ENCODE measurements around the gene CYP3A7. TPM values are rescaled to one million over a fixed set of nuclear protein-coding genes. Genes with fewer than 3 reads are reported as not detected.
"Not testable (repeated sequence)": the region's sequence is repeated elsewhere in the genome, so short reads cannot be mapped to it uniquely, and the experiment has no call there.

Gene CYP3A7
- total RNA-seq, 2 donors from 2014 or later = not detected

DNA sequence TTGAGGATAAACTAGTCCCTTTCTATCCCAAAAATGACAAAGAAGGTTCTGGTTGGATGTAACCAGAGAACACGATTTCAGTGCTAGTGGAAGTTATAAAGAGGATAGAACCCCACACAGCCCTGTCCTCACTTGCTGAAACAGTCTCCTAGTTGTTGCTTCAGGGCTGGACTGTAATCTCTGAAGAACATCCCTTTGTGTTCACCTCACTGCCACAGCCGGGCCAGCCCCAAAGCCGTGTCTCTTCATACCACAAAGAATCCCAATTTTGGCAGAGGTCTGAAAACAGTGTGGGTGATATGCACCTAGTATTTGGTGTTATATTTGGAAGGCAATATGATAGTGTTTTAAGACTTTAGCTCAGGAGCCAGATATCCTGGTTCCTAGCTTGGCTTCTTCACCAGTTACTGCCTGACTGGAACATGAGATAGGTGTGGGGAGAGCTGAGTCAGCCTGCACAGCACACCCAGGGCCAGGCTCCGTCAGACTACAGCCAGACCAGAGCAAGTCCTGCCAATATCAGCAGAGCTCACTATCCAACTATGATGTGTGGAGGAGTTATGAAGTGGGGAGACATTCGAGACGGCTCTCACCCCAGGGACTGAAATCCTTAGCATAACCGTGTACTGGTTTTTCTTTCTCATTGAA is 27.8 kb upstream of the CYP3A7 start:
- H3K36me3 Mint-ChIP-seq (ENCODE audit: low read depth) = peaks cover 6% of the 10 kb centered on the region
- no peak overlapping the region for H3K27ac Mint-ChIP-seq
- H3K4me3 Mint-ChIP-seq = no peak overlapping the region
- no peak for ATAC-seq
- H3K4me1 Mint-ChIP-seq = peaks cover 5% of the 10 kb centered on the region
- no peak for DNase-seq
- H3K27me3 Mint-ChIP-seq = peaks cover 15% of the 10 kb centered on the region
- no peaks in the 10 kb centered on the region for H3K9me3 ChIP-seq (ENCODE audit: control insufficient read depth, low read length, poor library complexity, severe bottlenecking)

DNA sequence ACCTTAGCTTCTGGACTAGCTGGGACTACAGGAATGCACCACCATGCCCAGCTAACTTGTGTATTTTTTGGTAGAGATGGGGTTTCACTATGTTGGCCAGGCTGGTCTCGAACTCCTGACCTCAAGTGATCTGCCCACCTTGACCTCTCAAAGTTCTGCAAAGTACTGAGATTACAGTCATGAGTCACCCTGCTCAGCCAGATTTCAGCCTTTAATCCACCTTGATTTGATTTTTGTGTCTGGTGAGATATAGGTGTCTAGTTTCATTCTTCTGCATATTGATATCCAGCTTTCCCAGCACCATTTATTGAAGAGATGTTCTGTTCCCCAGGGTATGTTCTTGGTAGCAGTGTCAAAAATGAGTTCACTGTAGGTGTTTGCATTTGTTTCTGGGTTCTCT is 20.1 kb upstream of the CYP3A7 start:
- DNase-seq (no peak), ATAC-seq (no peak)
- H3K4me1 Mint-ChIP-seq = peaks cover 3% of the 10 kb centered on the region
- no peak overlapping the region for H3K4me3 Mint-ChIP-seq
- peaks cover 4% of the 10 kb centered on the region for H3K36me3 Mint-ChIP-seq (ENCODE audit: low read depth)
- no peak overlapping the region for H3K27ac Mint-ChIP-seq
- peaks cover 33% of the 10 kb centered on the region for H3K27me3 Mint-ChIP-seq
- H3K9me3 ChIP-seq (ENCODE audit: control insufficient read depth, low read length, poor library complexity, severe bottlenecking) = no peaks in the 10 kb centered on the region

DNA sequence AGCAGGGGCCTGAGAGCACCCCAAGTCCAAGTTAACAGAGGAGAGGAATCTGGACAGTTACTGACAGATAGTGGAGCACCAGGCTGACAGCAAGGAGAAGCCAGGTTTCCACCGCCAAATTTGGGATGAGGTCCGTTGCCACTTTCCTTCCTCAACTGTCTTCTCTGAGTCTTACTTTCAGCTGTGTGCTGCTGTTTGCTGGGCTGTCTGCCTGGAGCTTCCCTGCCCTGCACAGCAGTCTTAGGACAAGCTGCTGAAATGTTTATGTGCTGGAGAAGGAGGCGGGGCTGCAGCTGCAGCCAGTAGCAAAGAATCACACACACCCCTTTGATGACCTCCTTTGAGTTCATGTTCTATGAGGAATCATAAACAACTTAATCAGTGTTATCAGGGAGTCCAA is 17.4 kb upstream of the CYP3A7 start:
- no peak for DNase-seq
- H3K4me3 Mint-ChIP-seq = no peak overlapping the region
- H3K4me1 Mint-ChIP-seq = peaks cover 3% of the 10 kb centered on the region
- peaks cover 41% of the 10 kb centered on the region for H3K27me3 Mint-ChIP-seq
- no peak overlapping the region for H3K27ac Mint-ChIP-seq
- ATAC-seq = no peak
- H3K36me3 Mint-ChIP-seq (ENCODE audit: low read depth) = peaks cover 4% of the 10 kb centered on the region
- H3K9me3 ChIP-seq (ENCODE audit: control insufficient read depth, low read length, poor library complexity, severe bottlenecking) = no peaks in the 10 kb centered on the region

DNA sequence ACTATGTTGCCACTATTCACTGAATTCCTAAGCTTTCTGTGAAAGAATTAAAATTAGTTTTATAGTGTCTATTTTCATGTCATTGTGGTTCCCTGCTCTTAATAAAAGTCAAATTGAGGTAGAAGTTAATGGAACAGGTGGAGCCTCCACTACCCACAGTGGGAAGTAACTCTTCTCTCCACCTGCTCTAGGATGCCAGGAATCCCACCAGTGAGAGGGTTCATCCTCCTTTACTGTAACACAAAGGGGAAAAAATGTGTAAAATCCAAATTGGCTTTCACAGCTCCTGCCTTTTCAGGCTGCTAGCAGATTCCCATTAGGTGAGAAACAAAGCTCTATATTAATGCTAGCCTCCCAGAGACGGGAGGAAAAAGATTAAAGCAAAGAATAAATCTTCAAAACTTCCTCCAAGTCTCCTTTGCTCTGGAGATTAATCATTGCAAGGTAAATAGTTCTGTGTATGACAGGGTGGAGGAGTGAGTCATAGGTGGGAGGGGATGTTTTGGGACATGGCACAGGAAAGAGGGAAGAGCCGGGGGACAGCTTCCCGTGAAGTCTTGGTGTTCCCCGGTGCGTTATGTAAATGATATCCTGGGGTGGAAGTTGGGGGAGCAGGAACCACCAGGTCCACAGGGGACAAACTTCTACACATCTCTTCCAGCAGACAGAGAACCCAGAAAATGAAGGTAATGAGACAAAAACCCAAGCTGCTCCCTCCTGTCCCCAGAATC is 16.5 kb upstream of the CYP3A7 start:
- not testable (repeated sequence) for H3K4me3 Mint-ChIP-seq; DNase-seq; H3K4me1 Mint-ChIP-seq; H3K9me3 ChIP-seq (ENCODE audit: control insufficient read depth, low read length, poor library complexity, severe bottlenecking); H3K36me3 Mint-ChIP-seq (ENCODE audit: low read depth); H3K27ac Mint-ChIP-seq; ATAC-seq
- H3K27me3 Mint-ChIP-seq = peaks cover 37% of the 10 kb centered on the region

DNA sequence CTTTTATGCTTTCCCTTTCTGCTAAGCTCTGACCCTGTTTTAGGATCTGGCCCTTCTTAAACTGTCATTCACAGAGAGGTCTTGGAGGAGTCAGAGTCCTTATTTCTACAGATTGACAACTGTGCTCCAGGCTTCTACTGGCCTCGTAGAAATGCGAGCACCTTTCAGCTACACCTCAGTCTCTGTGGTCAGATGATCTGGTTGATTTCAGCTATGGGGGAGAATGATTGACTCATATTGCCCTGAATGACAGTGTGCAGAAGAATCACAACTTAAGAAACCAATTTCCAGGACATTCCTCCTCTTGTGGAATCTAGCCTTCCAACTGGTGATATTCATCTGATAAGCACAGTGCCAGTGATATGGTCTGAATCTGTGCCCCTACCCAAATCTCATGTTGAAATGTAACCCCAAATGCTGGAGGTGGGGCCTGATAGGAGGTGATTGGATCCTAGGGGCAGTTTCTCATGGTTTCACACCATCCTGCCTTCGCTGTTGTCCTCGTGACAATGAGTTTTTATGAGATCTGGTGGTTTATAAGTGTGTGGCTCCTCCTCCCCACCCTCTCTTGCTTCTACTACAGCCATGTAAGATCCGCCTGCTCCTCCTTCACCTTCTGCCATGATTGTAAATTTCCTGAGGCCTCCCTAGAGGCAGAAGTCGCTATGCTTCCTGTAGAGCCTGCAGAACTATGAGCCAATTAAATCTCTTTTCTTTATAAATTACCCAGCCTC is 14.0 kb upstream of the CYP3A7 start:
- no peak overlapping the region for H3K4me3 Mint-ChIP-seq

DNA sequence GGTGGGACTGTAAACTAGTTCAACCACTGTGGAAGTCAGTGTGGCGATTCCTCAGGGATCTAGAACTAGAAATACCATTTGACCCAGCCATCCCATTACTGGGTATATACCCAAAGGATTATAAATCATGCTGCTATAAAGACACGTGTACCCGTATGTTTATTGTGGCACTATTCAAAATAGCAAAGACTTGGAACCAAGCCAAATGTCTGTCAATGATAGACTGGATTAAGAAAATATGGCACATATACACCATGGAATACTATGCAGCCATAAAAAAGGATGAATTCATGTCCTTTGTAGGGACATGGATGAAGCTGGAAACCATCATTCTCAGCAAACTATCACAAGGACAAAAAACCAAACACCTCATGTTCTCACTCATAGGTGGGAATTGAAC is 11.9 kb upstream of the CYP3A7 start:
- ATAC-seq; H3K27ac Mint-ChIP-seq; H3K4me1 Mint-ChIP-seq; DNase-seq; H3K4me3 Mint-ChIP-seq; H3K36me3 Mint-ChIP-seq (ENCODE audit: low read depth); H3K9me3 ChIP-seq (ENCODE audit: control insufficient read depth, low read length, poor library complexity, severe bottlenecking): not testable (repeated sequence)
- peaks cover 21% of the 10 kb centered on the region for H3K27me3 Mint-ChIP-seq

More for the DNA sequence above, 14.0 kb upstream of the CYP3A7 start:
- DNase-seq = no peak
- H3K9me3 ChIP-seq (ENCODE audit: control insufficient read depth, low read length, poor library complexity, severe bottlenecking) = no peaks in the 10 kb centered on the region
- peaks cover 3% of the 10 kb centered on the region for H3K4me1 Mint-ChIP-seq
- ATAC-seq = no peak
- H3K36me3 Mint-ChIP-seq (ENCODE audit: low read depth) = peaks cover 8% of the 10 kb centered on the region
- H3K27ac Mint-ChIP-seq = no peak overlapping the region
- peaks cover 31% of the 10 kb centered on the region for H3K27me3 Mint-ChIP-seq

DNA sequence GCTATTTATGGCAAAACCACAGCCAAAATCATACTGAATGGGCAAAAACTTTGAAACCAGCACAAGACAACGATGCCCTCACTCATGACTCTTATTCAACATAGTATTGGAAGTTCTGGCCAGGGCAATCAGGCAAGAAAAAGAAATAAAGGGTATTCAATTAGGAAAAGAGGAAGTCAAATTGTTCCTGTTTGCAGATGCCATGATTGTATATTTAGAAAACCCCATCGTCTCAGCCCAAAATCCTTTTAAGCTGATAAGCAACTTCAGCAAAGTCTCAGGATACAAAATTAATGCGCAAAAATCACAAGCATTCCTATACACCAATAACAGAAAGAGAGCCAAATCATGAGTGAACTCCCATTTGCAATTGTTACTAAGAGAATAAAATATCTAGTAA is 10.4 kb upstream of the CYP3A7 start:
- H3K27ac Mint-ChIP-seq; H3K9me3 ChIP-seq (ENCODE audit: control insufficient read depth, low read length, poor library complexity, severe bottlenecking); ATAC-seq; H3K4me1 Mint-ChIP-seq; H3K4me3 Mint-ChIP-seq; DNase-seq: not testable (repeated sequence)
- peaks cover 16% of the 10 kb centered on the region for H3K27me3 Mint-ChIP-seq
- peaks cover 11% of the 10 kb centered on the region for H3K36me3 Mint-ChIP-seq (ENCODE audit: low read depth)

DNA sequence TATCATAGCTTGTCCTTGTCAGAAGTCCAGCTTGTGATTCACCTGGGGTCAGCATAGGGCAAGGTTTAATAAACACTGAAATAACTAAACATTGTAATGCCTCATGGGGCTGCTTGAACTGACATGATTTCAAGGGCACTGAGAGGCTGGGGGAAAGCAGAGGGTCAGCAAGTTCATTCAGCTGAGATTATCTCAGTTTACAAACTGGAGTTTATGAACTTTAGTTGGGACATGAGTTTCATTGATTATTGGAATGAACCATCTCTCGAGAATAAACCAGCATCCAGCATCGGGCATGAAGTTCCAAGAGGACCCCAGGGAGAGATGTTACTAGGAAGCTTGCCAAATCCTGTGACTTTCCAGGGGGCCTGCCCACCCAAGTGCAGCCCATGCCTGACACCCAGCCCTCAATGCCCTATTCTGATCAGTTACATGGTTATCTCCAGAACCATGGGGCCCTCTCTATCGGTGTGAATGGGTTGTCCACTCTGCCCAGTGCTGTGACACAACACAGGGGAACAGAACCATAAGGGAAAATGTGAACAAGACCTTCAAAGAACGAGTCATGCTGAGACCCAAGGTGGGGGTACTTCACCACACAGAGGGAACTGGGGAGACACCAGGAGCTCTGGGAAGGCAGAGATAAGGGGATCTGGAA is 7.9 kb upstream of the CYP3A7 start:
- Mint-ChIP-seq H3K27ac (no peak overlapping the region), H3K4me3 (no peak overlapping the region), H3K36me3 (ENCODE audit: low read depth) (peaks cover 11% of the 10 kb centered on the region), H3K4me1 (peaks cover 4% of the 10 kb centered on the region), H3K27me3 (peaks cover 6% of the 10 kb centered on the region)
- no peak for ATAC-seq
- no peak for DNase-seq
- no peaks in the 10 kb centered on the region for H3K9me3 ChIP-seq (ENCODE audit: control insufficient read depth, low read length, poor library complexity, severe bottlenecking)

DNA sequence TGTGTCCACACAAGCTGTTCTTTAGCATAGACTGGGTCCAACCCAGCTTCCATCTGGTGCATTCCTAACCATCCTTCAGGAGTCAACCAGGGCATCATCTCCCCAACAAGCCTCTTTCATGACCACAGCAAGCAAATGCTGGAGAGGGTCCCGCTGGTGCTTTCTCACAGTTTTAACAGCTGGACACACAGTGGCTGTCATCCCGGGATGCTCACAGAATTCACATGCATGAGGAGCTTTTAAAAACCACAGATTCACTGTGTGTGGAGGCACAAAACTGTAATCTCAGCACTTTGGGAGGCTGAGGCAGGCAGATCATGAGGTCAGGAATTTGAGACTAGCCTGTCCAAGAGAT is 6.4 kb upstream of the CYP3A7 start:
- DNase-seq (no peak), ATAC-seq (no peak)
- no peak overlapping the region for H3K4me3 Mint-ChIP-seq
- H3K4me1 Mint-ChIP-seq = peaks cover 6% of the 10 kb centered on the region
- H3K27me3 Mint-ChIP-seq = peaks cover 6% of the 10 kb centered on the region
- H3K36me3 Mint-ChIP-seq (ENCODE audit: low read depth) = peaks cover 16% of the 10 kb centered on the region
- H3K27ac Mint-ChIP-seq = no peak overlapping the region
- H3K9me3 ChIP-seq (ENCODE audit: control insufficient read depth, low read length, poor library complexity, severe bottlenecking) = no peaks in the 10 kb centered on the region

DNA sequence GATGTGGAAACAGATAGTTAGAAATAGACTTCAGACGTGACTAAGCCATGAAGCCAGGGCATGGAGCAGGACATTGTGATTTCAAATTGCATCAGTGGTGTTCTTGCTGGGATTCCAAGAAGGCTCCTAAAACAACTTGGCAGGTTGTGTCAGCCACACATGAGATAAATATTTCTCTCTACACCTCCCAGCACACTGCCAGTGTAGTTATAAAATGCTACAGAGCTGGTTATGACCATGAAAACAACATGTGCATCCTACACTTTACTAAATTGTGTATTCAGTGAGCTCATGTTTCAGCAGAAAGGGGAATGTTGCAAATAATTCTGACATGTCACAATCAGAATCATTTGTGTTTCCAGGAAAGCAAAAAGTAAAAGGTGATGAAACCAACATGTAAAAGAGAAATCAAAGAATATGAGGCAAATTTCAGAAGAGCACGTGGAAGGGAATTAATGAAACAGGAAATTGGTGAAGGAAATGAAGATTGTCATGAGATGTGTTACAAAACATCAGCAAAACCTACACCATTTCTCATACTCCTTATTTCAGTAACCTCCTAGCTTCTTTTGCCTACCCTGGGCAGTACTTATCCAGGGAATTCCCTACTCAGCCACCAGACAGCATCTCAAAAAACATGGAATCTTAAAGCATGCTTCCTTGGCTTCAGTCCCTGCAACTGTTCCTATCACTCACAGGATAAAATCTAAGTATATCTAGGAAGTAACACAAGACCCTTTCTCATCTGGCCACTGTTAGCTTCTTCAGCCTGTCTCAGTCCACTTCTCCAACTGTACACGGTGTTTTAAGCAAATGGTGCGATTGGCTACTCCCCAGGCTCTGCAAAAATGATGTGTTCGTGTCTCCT is 5.8 kb upstream of the CYP3A7 start:
- DNase-seq (no peak), ATAC-seq (no peak)
- Mint-ChIP-seq H3K4me3 (no peak overlapping the region), H3K36me3 (ENCODE audit: low read depth) (peaks cover 16% of the 10 kb centered on the region), H3K27ac (no peak overlapping the region), H3K4me1 (peaks cover 6% of the 10 kb centered on the region), H3K27me3 (peaks cover 6% of the 10 kb centered on the region)
- H3K9me3 ChIP-seq (ENCODE audit: control insufficient read depth, low read length, poor library complexity, severe bottlenecking) = no peaks in the 10 kb centered on the region

DNA sequence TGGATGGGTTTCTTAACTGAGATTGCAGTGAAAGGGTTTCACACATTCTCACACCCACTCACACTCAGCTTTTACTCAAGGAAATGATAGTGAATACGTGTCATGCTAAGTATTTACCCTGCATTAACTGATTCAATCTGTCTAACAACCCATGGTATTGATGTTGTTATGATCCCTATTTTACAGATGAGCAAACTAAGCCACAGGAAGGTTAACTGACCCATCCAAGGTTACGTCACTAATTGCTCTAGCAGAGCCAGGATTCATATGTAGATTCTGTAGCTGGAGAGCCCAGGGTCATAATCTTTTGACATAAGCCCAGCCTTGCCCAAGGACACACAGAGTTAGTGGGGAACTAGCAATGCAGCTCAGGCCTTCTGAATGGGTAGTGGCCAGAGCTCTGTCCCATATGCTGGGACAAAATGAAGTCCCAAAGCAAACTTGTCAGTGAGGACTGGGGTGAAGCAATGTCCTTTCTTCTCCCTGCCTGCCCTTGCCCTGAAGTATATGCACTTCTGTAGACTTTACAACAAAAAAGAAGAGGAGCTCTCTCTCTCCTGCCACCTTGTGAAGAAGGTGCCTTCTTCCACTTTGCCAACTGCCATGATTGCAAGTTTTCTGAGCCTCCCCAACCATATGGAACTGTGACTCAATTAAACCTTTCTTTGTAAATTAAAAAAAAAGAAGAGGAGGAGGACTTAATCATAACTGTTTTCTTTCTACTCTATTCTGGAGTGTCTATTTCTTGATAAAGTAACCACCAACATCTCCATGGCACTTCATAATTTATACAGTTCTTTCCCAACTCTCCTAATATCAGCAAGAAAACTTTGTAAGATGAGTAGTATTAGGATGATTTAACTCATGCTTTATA is 4.9 kb upstream of the CYP3A7 start:
- no peak overlapping the region for H3K27ac Mint-ChIP-seq
- DNase-seq (no peak), ATAC-seq (no peak)
- peaks cover 6% of the 10 kb centered on the region for H3K4me1 Mint-ChIP-seq
- H3K9me3 ChIP-seq (ENCODE audit: control insufficient read depth, low read length, poor library complexity, severe bottlenecking) = no peaks in the 10 kb centered on the region
- peaks cover 6% of the 10 kb centered on the region for H3K27me3 Mint-ChIP-seq
- H3K36me3 Mint-ChIP-seq (ENCODE audit: low read depth) = peaks cover 16% of the 10 kb centered on the region
- H3K4me3 Mint-ChIP-seq = no peak overlapping the region

DNA sequence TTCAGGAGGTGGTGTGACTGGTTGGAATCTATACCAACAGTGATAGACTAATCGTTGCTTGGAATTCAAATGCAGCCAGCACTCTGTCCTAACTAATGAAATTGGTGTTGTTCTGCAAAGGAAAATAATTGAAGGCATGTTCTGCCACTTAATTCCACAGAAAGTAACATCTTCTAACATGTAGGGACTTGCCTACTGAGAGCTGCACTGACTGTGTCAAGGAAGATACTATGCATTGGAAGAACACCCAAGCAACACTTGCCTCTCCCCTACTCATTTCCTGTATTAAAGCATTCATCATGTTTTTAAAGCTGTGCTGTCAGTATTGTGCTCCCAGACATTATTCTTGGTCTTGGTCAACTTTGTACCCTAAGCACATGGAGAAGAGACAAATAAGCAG is 2.7 kb upstream of the CYP3A7 start:
- peaks cover under 1% of the 10 kb centered on the region for H3K27me3 Mint-ChIP-seq
- H3K36me3 Mint-ChIP-seq (ENCODE audit: low read depth) = peaks cover 8% of the 10 kb centered on the region
- peaks cover 4% of the 10 kb centered on the region for H3K4me1 Mint-ChIP-seq
- no peak overlapping the region for H3K27ac Mint-ChIP-seq
- no peak for ATAC-seq
- H3K4me3 Mint-ChIP-seq = no peak overlapping the region
- no peaks in the 10 kb centered on the region for H3K9me3 ChIP-seq (ENCODE audit: control insufficient read depth, low read length, poor library complexity, severe bottlenecking)
- DNase-seq = no peak

All from T-helper 17 cell (primary cell).